GM18951 (cell line): ENCODE measurements around the gene PRKAG2.

Experiments used
- POLR2A ChIP-seq: IDR thresholded peaks from 4 replicates; pipeline ENCODE4 v1.6.1; 2011; ENCODE audit warnings: mild to moderate bottlenecking; ENCODE audit not compliant: insufficient read length, insufficient read depth; ENCODE audit errors: extremely low read depth
- in situ Hi-C: fragments of 300-500 bp; cut with MboI; formaldehyde crosslinking; loops from one replicate; pipeline ENCODE4 v1.12.0; 2022; ENCODE audit warnings: low sequenced_read_pairs, mixed read lengths, inconsistent platforms; ENCODE audit not compliant: unreplicated experiment

PRKAG2 gene

GRCh38 chr7:151869455-151869854 is 7.5 kb downstream of the PRKAG2 start:
- in situ Hi-C loops = no loop called here
- no peak for TF ChIP-seq POLR2A

DNA sequence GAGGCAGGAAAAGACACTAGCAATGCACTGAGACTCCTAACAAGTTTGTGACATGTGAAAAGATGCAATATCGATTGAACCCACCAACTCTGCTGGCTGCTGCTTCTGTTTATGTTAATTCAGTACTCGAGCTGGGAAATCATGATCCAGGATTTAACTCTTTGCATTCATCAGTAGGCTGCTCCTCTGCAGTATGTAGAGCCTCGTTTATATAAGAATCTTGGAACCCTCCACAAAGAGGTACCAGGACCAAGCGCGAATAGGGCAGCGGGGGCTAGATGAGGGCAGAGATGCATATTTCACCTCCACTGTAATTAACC is 7.8 kb downstream of the PRKAG2 start:
- no peak for TF ChIP-seq POLR2A
- in situ Hi-C loops = no loop called here

- no peak for TF ChIP-seq POLR2A
- in situ Hi-C loops = no loop called here
These were observed 8.4 kb downstream of the PRKAG2 start for GRCh38 chr7:151868396-151869108.

GRCh38 chr7:151867912-151868311 is 9.0 kb downstream of the PRKAG2 start:
- in situ Hi-C loops = no loop called here
- TF ChIP-seq POLR2A = no peak

- in situ Hi-C loops = no loop called here
- no peak for TF ChIP-seq POLR2A
These were observed 9.9 kb downstream of the PRKAG2 start for GRCh38 chr7:151866761-151867655.

GRCh38 chr7:151866028-151866427 is 10.9 kb downstream of the PRKAG2 start:
- in situ Hi-C loops = no loop called here
- no peak for TF ChIP-seq POLR2A

- in situ Hi-C loops = no loop called here
- TF ChIP-seq POLR2A = no peak
These were observed 11.7 kb downstream of the PRKAG2 start for GRCh38 chr7:151865070-151865670.

DNA sequence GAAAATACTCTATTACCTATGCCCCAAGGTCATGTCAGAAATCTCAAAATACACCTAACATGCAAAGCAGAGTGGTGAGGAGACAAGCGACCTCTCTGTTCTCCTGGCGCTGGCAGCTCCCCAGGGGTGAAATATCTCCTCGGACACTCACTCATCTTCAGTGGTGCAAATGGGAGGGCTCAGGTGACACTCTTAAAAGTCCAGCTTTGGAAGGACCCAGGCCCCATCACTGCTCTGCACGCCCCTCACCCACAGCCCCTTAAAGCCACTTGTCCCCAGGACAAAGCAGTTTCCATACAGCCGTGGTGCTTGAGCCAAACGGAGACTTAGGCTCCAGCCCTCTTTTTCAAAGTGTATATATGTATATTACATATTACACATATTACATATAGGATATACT is 12.4 kb downstream of the PRKAG2 start:
- in situ Hi-C loops = no loop called here
- no peak for TF ChIP-seq POLR2A

- TF ChIP-seq POLR2A = no peak
- in situ Hi-C loops = no loop called here
These were observed 12.8 kb downstream of the PRKAG2 start for GRCh38 chr7:151864081-151864480.

DNA sequence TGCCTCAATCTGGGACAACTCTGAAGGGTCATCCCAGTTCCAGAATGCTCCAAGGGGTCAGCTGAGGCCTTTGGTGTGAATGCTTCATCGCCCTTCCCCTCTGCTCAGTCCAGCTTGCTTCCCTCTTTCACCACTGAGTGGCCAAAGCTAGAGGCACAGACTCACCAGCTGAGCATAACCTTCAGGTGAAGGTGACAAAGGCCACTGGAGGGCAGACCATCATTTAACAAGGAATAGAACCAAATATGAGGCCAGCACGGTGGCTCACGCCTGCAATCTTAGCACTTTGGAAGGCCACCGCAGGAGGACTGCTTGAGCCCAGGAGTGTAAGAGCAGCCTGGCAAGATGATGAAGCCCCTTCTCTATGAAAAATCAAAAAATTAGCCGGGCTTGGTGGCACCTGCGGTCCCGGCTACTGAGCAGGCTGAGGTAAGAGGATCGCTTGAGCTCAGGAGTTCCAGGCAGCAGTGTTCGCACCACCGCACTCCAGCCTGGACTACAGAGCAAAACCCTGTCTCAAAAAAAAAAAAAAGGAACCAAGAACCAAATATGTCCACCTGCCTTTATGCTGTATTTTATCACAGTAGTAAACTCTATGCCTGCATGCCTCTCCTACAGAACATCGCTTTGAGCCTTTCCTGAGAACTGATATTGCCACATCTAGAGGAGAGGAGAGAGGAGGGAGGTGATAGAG is 13.4 kb downstream of the PRKAG2 start:
- in situ Hi-C loops = no loop called here
- no peak for TF ChIP-seq POLR2A

- in situ Hi-C loops = no loop called here
- TF ChIP-seq POLR2A = no peak
These were observed 14.1 kb downstream of the PRKAG2 start for GRCh38 chr7:151862606-151863381.

GRCh38 chr7:151861881-151862280 is 15.0 kb downstream of the PRKAG2 start:
- in situ Hi-C loops = no loop called here

GRCh38 chr7:151860771-151861170 is 16.1 kb downstream of the PRKAG2 start:
- TF ChIP-seq POLR2A = no peak
- in situ Hi-C loops = no loop called here

More at GRCh38 chr7:151861881-151862280, 15.0 kb downstream of the PRKAG2 start:
- no peak for TF ChIP-seq POLR2A
